Measurements from ENCODE around the gene TMEM181. TPM values are rescaled to one million over a fixed set of nuclear protein-coding genes. Genes with fewer than 3 reads are reported as not detected.
"Not testable (repeated sequence)": the region's sequence is repeated elsewhere in the genome, so short reads cannot be mapped to it uniquely, and the experiment has no call there.

The TMEM181 gene
- total RNA-seq, 4 donors from 2014 or later = 10.5 to 22.1 (median 16.8) TPM

DNA sequence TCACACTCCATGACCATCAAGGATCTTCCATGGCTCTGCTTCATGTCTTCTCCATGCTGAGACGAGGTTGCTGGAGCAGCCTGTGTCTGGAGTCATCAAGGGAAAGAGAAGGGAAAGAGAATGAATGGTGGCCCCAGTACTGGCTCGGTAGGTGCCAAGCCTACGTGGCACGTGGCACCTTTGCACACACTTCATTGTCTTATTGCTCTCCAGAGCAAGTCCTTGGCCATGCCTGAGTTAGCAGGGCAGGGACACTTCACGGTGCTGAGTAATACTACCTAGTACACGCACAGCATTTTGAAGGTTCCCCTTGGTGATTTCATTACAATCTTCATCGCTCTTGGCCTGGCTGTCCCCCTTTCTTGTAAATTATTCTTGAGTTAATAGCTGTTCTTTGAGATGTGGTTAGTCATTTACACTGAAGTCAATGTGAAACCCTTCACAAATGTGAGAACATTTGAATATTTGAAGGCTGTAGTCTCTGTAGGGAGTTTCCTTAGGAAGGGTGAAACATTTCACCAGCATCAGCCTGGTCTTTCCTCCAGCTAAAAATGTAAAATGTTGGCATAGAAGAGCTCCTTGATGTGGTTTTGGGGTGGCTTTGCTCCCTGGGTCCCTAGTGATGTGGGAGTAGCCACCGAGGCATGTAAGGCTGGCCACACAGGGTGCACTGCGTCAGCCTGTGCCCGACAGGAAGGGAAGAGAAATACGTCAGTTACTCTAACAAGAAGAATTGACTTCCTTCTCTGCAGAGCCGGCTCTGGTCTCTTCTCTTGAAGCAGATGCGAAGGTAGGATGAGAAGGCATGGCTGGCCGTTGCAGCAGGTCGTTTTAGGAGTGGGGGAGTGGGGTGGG, 89.6 kb downstream of the TMEM181 start, which contains the start of gene SYTL3:
SYTL3 (plus strand) TSS at position 766 of the 855 bp plus-strand sequence. CDS start 13,215 bp downstream, outside the sequence.
- Histone ChIP-seq H3K36me3 (no peaks in the 10 kb centered on the region), H3K4me1 (peaks cover 3 to 35% (median 15%) of the 10 kb centered on the region in 3 donors), H3K27ac (peak within 1 kb of the TSS; percentile 30 to 81 (median 71)), H3K27me3 (no peaks in the 10 kb centered on the region), H3K9me3 (no peaks in the 10 kb centered on the region), H3K4me3 (peak within 1 kb of the TSS in 2 of 4 donors; percentile 11 to 32)
- peak; percentile 14 for DNase-seq
- TF ChIP-seq, protein P1, sequence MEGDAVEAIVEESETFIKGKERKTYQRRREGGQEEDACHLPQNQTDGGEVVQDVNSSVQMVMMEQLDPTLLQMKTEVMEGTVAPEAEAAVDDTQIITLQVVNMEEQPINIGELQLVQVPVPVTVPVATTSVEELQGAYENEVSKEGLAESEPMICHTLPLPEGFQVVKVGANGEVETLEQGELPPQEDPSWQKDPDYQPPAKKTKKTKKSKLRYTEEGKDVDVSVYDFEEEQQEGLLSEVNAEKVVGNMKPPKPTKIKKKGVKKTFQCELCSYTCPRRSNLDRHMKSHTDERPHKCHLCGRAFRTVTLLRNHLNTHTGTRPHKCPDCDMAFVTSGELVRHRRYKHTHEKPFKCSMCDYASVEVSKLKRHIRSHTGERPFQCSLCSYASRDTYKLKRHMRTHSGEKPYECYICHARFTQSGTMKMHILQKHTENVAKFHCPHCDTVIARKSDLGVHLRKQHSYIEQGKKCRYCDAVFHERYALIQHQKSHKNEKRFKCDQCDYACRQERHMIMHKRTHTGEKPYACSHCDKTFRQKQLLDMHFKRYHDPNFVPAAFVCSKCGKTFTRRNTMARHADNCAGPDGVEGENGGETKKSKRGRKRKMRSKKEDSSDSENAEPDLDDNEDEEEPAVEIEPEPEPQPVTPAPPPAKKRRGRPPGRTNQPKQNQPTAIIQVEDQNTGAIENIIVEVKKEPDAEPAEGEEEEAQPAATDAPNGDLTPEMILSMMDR (IDR thresholded peaks at IDR 0.05) = no peak
- peak in 2 of 4 donors; percentile 53 to 76 for TF ChIP-seq POLR2A (IDR thresholded peaks at IDR 0.05)
- WGBS, 2 donors = 46 to 49% methylated on average over 13 to 15 of the region's 15 CpGs
- intact Hi-C loops (cut with DNase I) = no loop called here

DNA sequence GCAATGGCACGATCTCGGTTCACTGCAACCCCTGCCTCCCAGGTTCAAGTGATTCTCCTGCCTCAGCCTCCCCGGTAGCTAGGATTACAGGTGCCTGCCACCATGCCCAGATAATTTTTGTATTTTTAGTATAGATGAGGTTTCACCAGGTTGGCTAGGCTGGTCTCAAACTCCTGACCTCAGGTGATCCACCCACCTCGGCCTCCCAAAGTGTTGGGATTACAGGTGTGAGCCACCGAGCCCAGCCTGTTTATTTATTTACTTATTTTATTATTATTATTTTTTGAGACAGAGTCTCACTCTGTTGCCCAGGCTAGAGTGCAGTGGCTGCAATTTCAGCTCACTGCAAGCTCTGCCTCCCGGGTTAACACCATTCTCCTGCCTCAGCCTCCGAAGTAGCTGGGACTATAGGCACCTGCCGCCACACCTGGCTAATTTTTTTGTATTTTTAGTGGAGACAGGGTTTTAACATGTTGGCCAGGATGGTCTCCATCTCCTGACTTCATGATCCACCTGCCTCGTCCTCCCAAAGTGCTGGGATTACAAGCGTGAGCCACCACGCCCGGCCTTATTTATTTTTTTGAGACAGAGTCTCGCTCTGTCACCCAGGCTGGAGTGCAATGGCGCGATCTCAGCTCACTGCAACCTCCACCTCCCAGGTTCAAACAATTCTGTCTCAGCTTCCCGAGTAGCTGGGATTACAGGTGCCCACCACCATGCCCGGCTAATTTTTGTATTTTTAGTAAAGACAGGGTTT, 92.3 kb downstream of the TMEM181 start:
- H3K36me3 ChIP-seq; H3K9me3 ChIP-seq; DNase-seq; H3K4me3 ChIP-seq; intact Hi-C loops (cut with DNase I); H3K27me3 ChIP-seq: not testable (repeated sequence)
- WGBS, 2 donors = 82 to 96% methylated on average over 15 to 17 of the region's 17 CpGs
- Histone ChIP-seq H3K4me1 (peaks cover 0 to 34% (median 20%) of the 10 kb centered on the region in 3 donors), H3K27ac (peak overlapping the region; percentile 20 to 87 (median 58))

DNA sequence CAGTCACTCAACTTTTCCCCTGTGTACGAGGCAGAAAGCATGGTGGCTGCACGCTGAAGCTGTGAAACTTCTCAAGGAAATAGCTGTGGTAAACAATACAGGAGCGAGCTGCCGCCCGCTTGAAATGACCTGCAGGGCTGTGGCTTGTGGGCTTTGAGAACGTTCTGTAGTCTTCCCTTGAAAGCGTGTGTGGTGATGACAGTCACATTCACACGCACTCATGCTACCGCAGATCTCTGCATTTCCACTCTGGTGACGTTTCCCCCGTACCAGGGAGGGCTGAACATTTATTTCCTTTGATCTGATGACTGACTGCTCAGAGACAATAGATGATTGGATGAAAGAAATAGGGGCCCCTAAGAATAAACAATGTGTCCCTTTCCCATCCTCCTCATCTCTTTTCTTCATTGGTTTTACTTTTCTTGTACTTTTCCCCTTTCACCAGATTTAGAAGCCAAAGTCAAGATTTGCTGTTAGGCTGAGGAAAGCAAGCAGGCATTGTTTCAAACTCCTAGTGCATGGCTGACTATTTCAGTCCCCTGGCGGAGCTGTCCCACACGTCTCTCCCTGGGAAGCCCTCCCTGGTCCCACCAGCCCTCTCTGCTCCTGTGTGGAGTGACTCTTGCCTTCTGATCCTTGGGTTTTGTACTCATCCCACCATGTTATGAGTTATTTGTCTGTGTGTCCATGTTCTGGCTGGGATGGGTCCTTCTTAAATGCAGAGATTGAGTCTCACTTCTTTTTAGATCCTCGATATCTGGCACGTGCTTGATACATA, 93.9 kb downstream of the TMEM181 start:
- Histone ChIP-seq H3K27ac (peak overlapping the region; percentile 64 to 87 (median 78)), H3K27me3 (no peaks in the 10 kb centered on the region), H3K4me1 (peaks cover 0 to 34% (median 19%) of the 10 kb centered on the region in 3 donors), H3K4me3 (peak overlapping the region in 1 of 4 donors; percentile 4), H3K9me3 (no peaks in the 10 kb centered on the region), H3K36me3 (no peaks in the 10 kb centered on the region)
- TF ChIP-seq POLR2A (IDR thresholded peaks at IDR 0.05) = peak in 1 of 4 donors; percentile 52
- TF ChIP-seq, protein P1 (IDR thresholded peaks at IDR 0.05) = no peak
- intact Hi-C loops (cut with DNase I) = no loop called here
- DNase-seq = no peak
- 67 to 69% methylated on average over 14 to 15 of the region's 15 CpGs for WGBS, 2 donors

DNA sequence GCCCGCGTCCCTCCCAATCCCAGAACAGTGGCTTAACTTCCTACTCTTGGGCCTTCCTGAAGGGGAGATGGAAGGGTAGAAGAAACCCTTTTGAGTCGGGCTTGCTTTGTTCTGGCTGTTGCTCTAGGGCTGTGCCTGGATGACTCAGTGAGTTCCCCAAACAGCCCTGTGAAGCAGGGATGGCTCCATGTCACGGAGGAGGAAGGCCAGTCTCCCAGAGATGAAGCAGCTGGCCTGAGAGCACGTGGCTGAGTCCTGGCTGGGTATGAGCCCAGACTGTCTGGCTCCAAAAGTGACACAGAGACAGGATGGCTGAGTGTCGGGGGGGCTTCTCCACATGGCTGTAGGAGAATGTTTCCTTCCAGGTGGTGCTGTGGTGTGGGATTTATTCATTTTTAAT, 94.6 kb downstream of the TMEM181 start:
- H3K27ac ChIP-seq = peak overlapping the region; percentile 64 to 87 (median 78)
- intact Hi-C loops (cut with DNase I) = no loop called here
- peak; percentile 14 for DNase-seq

More for the DNA sequence above, 94.6 kb downstream of the TMEM181 start:
- Histone ChIP-seq H3K27me3 (no peaks in the 10 kb centered on the region), H3K4me3 (peak overlapping the region in 1 of 4 donors; percentile 13), H3K9me3 (no peaks in the 10 kb centered on the region), H3K4me1 (peaks cover 0 to 27% (median 12%) of the 10 kb centered on the region in 3 donors), H3K36me3 (no peaks in the 10 kb centered on the region)
- no peak for TF ChIP-seq POLR2A (IDR thresholded peaks at IDR 0.05)
- TF ChIP-seq, protein P1 (IDR thresholded peaks at IDR 0.05) = no peak
- 36 to 42% methylated on average over 4 to 6 of the region's 6 CpGs for WGBS, 2 donors

All from esophagus squamous epithelium (tissue), 5 donors.